ENCODE measurements around the gene SPTBN1. TPM values are rescaled to one million over a fixed set of nuclear protein-coding genes. Genes with fewer than 3 reads are reported as not detected.

Gene SPTBN1
- total and polyA plus RNA-seq, 2 of the 13 experiments (the other 11 are each of a cell fraction or from before 2014, with no cell fraction given) = 123 to 299 TPM

GRCh38 chr2:54557601-54558187 lies 101.6 kb downstream of the SPTBN1 start (continued):
- TF ChIP-seq HOXA9 (CRISPR knock-in tag; IDR thresholded peaks at IDR 0.05; ENCODE audit: borderline replicate concordance) (peak; percentile 76; the same call in 1 of the 2 replicates), MZF1 (CRISPR knock-in tag; IDR thresholded peaks at IDR 0.05; ENCODE audit: borderline replicate concordance) (no peak; the same call in 1 of the 2 replicates), MED13 (CRISPR knock-in tag; IDR thresholded peaks at IDR 0.05) (no peak), ZNF558 (CRISPR knock-in tag; IDR thresholded peaks at IDR 0.05; ENCODE audit: borderline replicate concordance) (peak; percentile 54; the same call in 1 of the 2 replicates), IRF2 (CRISPR knock-in tag; IDR thresholded peaks at IDR 0.05) (peak; percentile 82), TFE3 (CRISPR knock-in tag; IDR thresholded peaks at IDR 0.05) (peak; percentile 79; the same call in 1 of the 2 replicates), ZNF746 (CRISPR knock-in tag; IDR thresholded peaks at IDR 0.05) (no peak), GMEB2 (CRISPR knock-in tag; IDR thresholded peaks at IDR 0.05; ENCODE audit: low read depth) (no peak), MXD4 (CRISPR knock-in tag; IDR thresholded peaks at IDR 0.05) (peak; percentile 92), TCF7 (IDR thresholded peaks at IDR 0.05; ENCODE audit: low read depth) (no peak), CREB1 (IDR thresholded peaks at IDR 0.05) (no peak), CREB1 (CRISPR knock-in tag; IDR thresholded peaks at IDR 0.05) (no peak), ZC3H4 (CRISPR knock-in tag; IDR thresholded peaks at IDR 0.05; ENCODE audit: borderline replicate concordance) (no peak), SPEN (CRISPR knock-in tag; IDR thresholded peaks at IDR 0.05; ENCODE audit: low read depth) (peak; percentile 85), ZBTB7B (CRISPR knock-in tag; IDR thresholded peaks at IDR 0.05) (peak; percentile 79), LBX2 (CRISPR knock-in tag; IDR thresholded peaks at IDR 0.05; ENCODE audit: borderline replicate concordance) (no peak; the same call in 1 of the 2 replicates), ZNF580 (CRISPR knock-in tag; IDR thresholded peaks at IDR 0.05; ENCODE audit: borderline replicate concordance, low read depth) (peak; percentile 84; the same call in 1 of the 2 replicates), ZFP91 (CRISPR knock-in tag; IDR thresholded peaks at IDR 0.05; ENCODE audit: borderline replicate concordance) (peak; percentile 83), THAP8 (CRISPR knock-in tag; IDR thresholded peaks at IDR 0.05; ENCODE audit: borderline replicate concordance) (no peak), CERS6 (CRISPR knock-in tag; IDR thresholded peaks at IDR 0.05) (no peak), ZSCAN20 (CRISPR knock-in tag; IDR thresholded peaks at IDR 0.05; ENCODE audit: borderline replicate concordance) (no peak), ZNF782 (CRISPR knock-in tag; IDR thresholded peaks at IDR 0.05; ENCODE audit: borderline replicate concordance) (no peak; the same call in 1 of the 2 replicates), ZNF766 (CRISPR knock-in tag; IDR thresholded peaks at IDR 0.05; ENCODE audit: borderline replicate concordance) (no peak)
